Non-pigmented ciliary epithelial cell (primary cell): Measurements from ENCODE around the gene TTYH2.

Experiments
- DNase-seq: peaks from one replicate; pipeline ENCODE4 v3.0.0-alpha.2; 2010; ENCODE audit warnings: low read depth

TTYH2 gene

DNA sequence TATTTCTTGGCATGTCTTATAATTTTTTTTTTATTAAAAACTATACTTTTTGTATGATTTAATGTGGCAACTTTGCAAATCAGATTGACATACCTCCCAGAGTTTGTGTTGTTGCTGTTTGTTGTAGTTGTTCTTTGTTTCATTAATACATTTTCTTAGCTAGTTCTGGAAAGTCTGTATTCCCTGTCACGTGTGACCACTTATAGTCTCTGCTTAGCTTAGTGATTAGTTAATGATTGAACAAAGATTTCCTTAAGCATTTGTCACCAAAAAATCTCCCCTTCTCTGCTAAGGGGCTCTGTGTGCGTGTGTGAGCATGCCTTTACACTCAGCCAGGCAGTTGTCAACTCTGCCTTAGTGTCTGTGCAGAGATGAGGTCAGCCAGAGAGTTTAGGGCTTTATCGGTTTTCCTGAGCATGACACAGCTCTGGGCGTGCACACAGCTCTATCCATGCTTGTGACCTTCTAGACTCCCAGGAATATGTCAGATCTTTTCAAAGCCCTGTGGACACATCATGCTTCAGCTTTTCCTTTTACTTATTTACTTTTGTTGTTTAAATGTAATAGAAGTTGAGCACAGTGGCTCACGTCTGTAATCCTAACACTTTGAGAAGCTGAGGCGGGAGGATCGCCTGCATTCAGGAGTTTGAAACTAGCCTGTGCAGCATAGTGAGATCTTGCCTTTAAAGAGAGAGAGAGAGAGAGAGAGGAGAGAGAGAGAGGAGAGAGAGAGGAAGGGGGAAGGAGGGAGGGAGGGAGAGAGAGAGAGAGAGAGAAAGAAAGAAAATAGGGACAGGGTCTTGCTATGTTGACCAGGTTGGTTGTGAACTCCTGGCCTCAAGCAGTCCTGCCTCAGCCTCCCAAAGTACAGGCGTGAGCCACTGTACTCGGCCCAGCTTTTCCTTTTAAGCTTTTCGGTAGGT, 82.5 kb downstream of the TTYH2 start:
- DNase-seq = no peak

DNA sequence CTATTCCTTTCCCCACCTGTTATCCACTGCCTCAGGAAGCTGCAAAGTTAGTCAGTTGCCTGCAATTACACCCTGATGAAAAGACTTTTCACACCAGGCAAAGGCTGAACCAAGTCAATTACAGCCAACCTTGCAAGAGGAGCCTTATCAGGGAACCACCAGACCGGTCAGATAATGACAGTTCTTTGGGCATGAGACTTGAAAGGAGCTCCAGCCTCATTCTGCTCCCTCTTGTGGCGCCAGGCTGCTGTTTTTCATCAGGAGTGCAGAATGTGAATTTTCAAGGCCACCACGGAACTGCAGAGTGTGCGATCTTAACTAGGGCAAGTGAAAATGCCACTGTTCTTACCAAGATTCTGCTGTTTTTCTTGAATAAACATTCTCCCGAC, 83.2 kb downstream of the TTYH2 start:
- DNase-seq = peak; percentile 11

DNA sequence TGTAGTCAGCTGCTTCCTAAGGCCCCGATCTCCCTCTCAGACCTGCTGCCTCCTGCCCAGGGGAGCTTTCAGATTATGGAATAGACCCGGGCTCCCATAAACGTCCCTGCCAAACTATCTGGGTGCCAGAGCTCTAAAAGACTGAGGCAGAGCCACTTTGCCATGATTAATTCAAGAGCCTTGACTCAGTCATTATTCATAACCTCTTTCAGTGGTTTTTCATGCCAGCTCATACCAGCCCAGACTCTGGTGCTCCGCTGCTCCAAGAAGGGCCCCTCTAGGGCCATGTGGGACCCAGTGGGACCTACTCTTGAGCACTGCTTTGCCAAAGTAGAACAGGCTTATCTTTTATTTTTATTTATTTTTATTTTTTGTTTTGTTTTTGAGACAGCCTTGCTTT, 84.6 kb downstream of the TTYH2 start:
- no peak for DNase-seq

DNA sequence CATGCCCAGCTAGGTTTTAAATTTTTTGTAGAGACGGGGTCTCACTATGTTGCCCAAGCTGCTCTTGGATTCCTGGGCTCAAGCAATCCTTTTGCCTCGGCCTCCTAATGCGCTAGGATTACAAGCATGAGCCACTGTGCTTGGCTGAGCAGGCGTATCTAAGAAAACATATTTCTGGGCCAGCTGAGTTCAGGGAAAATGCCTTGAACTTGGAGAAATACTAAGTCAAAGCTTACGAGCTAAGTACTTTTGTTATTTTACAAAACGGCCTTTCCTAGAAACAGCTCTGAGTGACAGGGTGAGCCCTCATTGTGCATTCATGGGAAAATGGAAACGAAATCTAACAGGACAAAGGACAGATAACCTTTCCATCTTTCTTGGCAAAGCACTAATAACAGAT, 85.4 kb downstream of the TTYH2 start:
- DNase-seq = no peak

DNA sequence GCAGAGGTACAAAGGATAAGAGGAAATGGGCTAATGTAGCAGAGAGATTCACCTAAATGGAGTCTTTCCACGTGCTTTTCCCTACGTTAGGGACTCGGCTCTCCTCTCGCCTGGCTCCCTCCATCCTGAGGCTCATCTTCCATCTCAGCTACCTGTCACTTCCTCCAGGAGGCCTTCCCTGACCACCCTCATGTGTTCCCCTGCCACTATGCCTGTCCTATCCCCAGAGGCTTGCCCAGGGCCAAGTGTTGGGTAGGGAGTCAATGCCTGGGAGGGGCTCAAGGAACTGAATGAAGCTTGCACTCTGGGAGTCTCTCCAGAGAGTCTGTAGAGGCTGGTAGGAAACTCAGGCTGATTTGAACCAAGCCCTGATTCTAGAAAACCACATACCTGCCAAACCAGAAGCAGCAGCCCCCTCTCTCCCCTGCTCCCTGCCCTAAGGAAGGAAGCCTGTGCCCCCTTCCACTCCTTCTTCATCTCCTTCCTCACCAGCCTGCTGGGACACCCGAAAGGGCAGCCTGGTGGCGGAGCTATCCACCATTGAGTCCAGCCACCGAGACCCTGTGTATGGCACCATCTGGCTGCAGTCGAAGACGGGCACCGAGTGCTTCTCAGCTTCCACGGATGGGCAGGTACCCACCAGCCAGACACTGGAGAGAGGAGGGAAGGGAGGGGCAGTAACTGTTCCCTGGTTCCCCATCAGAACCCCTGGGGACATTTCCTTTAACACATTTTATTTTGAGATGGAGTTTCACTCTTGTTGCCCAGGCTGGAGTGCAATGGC, 86.0 kb downstream of the TTYH2 start:
- no peak for DNase-seq

DNA sequence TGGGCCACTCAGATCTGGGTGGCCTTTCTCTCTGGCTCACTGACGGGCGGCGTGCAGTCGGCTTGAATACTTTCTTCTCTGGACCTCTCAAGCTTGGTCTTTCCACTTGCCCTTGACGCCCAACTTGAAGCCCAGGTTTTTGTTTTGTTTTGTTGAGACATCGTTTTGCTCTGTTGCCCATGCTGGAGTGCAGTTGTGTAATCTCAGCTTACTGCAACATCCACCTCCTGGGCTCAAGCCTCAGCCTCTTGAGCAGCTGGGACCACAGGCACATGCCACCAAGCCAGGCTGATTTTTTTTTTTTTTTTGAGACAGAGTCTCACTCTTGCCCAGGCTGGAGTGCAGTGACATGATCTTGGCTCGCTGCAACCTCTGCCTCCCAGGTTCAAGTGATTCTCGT, 89.9 kb downstream of the TTYH2 start:
- no peak for DNase-seq

DNA sequence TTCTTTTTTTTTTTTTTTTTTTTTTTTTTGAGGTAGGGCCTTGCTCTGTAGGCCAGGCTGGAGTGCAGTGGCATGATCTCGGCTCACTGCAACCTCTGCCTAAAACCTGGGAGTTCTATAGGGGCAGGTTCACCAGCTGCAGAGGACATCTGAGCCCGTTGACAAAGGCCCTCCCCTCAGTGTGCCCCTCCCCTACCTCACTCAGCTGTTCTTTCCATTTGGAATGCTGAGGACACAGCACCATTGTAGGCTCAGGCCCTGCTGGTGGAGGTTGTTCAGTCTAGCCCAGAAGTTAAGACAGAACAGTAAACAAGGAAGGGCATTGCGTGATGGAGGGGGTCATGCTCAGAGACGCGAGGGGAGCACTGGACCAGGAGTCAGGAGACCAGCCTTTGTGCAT, 90.8 kb downstream of the TTYH2 start:
- DNase-seq = no peak

DNA sequence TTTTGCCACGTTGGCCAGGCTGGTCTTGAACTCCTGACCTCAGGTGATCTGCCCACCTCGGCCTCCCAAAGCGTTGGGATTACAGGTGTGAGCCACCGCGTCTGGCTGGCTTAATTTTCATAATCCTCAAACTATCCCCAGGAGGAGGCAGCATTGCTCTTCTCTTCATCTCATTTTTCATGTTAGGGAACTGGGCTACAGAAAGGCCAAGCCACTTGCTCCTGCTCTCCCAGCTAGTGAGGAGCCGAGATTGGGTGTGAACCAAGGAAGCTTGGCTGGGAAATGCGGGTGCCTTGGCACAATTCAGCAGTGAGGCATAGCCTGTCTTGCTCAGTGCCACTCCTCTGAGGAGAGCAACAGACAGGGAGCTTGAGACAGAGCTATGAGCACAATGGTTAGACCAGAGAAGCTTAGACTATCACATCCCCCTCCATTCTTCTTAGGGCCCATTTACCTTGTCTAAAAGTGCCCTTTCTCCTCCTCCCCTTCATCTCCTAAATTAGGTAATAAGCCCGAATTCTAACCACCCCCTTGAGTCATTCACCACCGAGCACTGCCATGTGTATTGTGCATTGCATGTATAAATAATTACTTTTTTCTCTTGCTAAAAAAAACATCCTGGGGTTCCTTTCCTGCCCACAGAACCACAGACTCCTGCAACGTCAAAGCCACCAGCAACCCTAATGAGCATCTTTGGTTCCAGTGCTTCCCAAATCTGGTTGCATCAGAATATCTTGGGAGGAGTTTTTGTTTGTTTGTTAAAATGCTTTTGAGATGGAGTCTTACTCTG, 92.7 kb downstream of the TTYH2 start:
- DNase-seq = no peak

DNA sequence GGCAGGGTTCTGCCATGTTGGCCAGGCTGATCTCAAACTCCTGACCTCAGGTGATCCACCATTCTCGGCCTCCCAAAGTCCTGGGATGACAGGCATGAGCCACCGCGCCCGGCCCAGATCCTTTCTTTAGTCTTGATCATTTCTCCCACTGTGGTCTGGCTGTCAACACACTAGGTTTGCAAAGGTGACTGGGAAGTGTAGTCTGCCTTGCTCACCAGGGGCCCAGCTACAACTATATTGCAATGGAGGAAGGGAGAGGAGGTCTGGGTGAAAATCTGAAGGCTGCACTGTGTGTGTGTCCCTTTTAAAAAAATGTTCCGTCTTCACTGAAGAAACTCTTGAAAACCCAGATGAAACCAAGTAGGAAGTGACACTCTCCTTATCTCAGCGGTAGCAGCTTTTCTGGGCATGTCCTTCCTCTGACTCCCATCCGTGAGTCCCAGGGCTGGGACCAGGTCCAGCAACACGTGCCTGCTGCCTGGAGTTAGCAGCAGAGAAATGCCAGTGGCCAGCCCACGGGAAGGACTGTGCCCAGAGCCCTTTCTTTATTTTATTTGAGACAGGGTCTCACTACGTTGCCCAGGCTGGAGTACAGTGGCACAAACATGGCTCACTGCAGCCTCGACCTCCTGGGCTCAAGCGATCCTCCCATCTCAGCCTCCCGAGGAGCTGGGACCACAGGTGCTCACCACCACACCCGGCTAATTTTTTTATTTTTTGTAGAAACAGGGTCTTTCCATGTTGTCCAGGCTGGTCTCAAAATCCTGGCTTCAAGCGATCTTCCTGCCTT, 94.8 kb downstream of the TTYH2 start:
- no peak for DNase-seq

DNA sequence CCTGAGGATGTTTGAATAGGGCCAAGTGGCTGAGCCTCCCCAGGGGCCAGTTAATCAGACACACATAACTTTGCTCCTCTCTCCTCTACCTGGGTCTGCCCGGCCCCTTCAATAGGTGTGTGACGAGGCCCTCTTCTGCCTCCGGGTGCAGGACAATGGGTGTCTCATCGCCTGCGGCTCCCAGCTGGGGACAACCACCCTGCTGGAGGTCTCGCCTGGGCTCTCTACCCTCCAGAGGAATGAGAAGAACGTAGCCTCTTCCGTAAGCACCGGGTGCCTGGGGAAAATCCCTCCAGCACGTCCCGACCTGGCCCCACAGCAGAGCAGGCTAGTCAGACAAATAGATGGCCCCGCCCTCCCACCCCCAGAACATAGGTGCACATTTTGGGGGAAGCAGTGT, 96.5 kb downstream of the TTYH2 start:
- no peak for DNase-seq
